Spleen (tissue), 7 donors: ENCODE data around the gene KCNQ1.

Experiments
- CTCF ChIP-seq, 11 experiments: fragments of 200-600 bp in 7 of 11; fragments of 450-650 bp in 4 of 11; sonication (generic) in 4 of 11; IDR thresholded peaks in 8 of 11; conservative IDR thresholded peaks in 3 of 11; 1 replicate in 7 of 11; 2 replicates in 4 of 11; pipeline versions ENCODE4 v1.4.0 to v1.8.0; 2016 to 2021; ENCODE audit warnings: antibody characterized with exemption in 11 of 11, inconsistent platforms in 4 of 11, mild to moderate bottlenecking in 1 of 11
- POLR2A ChIP-seq, 3 donors: fragments of 450-650 bp; IDR thresholded peaks; one replicate each; pipeline ENCODE4 v1.5.1; 2017; ENCODE audit warnings: antibody characterized with exemption in 3 of 3, mild to moderate bottlenecking in 1 of 3
- POLR2AphosphoS5 ChIP-seq, 3 donors: sonication (generic); formaldehyde crosslinking; IDR thresholded peaks; one replicate each; pipeline ENCODE4 v1.5.1; 2017; ENCODE audit warnings: antibody characterized with exemption in 3 of 3
- donor health status: DM: no; HTN: no; CAD: no; lungs with moderate emphysema.
- donor health status: DM: no; HTN: no; CAD: no.
- donor health status: DM: no; HTN: no; CAD: no.

- TF ChIP-seq CTCF (IDR thresholded peaks at IDR 0.05 in 8 of 11, conservative IDR thresholded peaks at IDR 0.05 in 3 of 11) (no peak), POLR2A (IDR thresholded peaks at IDR 0.05) (no peak), POLR2AphosphoS5 (IDR thresholded peaks at IDR 0.05) (no peak)
Observed at GRCh38 chr11:2652333-2653197, 207.8 kb downstream of the KCNQ1 start.
